ENCODE measurements around the gene STOX2.
A peak's percentile ranks its signal among the peaks of the same experiment; 100 is the strongest.

The STOX2 gene, protein sequence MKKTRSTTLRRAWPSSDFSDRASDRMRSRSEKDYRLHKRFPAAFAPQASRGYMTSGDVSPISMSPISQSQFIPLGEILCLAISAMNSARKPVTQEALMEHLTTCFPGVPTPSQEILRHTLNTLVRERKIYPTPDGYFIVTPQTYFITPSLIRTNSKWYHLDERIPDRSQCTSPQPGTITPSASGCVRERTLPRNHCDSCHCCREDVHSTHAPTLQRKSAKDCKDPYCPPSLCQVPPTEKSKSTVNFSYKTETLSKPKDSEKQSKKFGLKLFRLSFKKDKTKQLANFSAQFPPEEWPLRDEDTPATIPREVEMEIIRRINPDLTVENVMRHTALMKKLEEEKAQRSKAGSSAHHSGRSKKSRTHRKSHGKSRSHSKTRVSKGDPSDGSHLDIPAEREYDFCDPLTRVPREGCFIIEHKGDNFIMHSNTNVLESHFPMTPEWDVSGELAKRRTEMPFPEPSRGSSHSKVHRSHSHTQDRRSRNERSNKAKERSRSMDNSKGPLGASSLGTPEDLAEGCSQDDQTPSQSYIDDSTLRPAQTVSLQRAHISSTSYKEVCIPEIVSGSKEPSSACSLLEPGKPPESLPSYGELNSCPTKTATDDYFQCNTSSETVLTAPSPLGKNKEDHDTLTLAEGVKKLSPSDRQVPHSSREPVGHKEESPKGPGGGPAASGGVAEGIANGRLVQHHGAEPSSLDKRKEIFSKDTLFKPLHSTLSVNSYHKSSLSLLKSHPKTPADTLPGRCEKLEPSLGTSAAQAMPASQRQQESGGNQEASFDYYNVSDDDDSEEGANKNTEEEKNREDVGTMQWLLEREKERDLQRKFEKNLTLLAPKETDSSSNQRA (N-terminal part only)

DNA sequence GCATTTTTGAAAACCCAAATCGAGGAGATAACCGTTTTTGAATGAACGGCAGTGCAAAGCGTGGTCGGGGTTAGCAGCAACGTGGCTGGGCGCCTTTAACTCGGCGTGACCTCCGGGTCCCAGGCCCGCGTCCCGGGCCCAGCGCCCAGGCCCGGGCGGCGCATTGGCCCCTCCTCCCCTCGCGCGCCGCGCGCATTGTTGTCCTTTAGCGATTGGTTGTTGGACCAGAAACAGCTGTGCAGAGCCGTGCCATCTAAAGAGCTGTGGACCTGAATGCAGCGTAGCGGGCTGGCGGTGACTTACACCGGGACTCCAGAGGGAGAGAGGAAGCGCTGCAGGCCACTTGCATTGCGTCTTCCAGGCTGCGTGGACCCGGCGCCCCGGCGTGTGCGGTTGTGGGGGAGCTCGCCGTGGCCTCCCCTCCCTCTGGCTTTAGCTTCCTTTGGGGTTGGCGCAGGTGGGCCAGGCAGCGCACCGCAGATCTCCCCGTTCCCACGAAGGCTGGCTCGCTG lies at the start of gene STOX2:
TSS of gene STOX2 (plus strand) at position 227 of the 512 bp plus-strand sequence. CDS start 1,484 bp downstream, outside the sequence.
- peak in 55 of 56 donors; percentile 38 to 87 (median 77) for DNase-seq

DNA sequence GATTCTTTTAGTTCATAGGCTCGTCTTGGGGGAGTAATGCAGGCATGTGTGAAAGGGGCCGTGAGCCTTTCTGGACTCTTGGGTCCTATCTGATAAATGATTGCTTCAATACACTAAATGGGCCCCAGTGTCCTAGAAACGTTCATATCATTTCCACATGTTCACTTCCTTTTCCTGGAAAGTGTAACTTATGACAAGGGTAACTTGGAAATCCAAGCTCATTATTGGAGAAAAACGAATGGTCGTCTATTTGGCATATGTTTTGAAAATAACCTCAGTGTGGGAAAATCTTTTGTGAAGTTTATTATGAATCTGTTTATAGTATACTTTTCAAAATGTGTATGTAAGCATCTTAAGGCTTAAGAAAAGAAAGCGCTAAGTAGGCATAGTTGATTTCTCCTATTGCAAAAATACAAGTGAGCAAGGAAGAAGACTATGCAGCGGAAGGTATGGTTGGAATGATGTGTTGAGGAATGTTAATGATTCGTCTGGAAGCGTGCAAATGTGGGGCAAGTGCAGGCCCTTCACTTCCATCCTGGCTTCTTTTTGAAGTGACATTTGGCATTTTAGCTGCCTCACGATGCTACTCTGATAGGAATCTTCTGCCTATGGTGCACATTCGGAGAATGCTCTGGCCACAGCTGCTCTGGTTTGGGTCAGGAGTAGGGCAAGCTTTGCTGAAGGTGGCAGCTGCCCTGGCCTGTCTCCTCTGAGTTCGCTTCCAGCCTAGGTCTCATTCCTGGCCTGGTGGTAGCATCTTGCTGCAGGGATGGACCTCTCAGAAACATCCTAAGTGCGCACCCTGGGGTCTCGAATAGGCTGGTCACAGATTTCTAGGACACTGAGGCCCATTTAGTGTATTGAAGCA lies 49.5 kb upstream of the STOX2 start:
- DNase-seq: no peak

DNA sequence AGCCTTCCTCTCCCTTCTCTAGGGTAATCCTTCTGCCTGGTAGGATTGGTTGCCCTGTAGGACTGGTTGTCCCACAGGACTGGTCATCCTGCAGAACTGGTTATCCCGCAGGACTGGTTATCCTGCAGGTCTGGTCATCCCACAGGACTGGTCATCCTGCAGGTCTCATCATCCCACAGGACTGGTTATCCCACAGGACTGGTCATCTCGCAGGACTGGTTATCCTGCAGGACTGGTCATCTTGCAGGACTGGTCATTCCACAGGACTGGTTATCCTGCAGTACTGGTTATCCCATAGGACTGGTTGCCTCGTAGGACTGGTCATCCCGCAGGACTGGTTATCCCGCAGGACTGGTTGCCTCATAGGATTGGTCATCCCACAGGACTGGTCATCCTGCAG lies 48.1 kb upstream of the STOX2 start:
- no peak for DNase-seq

DNA sequence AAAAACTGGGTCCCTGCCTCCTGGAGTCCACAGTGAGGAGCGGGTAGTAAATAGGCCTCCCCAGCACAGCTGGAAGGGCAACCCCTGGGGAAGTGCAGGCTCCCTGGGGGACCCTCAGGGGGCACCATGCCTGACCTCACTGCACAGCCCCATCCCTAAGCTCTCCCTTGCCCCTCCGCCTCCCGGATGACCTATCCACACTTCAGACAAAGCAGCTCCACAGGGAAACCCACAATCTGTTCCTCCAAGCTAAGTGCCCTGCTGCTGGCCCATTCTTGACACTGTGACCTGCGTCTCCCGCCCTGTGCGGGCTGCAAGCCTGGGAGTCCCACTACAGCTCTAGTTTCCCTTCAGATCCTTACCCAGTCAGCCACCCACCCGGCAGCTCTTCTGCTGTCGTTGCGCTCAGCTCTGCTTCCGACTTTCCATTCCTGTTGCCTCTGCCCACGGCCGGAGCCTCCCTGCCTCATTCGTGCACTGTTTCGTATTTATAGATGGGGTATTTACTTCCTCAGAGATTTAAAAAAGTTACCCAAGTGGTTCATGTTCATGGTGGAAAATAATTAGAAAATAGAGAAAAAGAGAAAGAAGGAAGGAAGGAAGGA lies 47.0 kb upstream of the STOX2 start:
- no peak for DNase-seq

DNA sequence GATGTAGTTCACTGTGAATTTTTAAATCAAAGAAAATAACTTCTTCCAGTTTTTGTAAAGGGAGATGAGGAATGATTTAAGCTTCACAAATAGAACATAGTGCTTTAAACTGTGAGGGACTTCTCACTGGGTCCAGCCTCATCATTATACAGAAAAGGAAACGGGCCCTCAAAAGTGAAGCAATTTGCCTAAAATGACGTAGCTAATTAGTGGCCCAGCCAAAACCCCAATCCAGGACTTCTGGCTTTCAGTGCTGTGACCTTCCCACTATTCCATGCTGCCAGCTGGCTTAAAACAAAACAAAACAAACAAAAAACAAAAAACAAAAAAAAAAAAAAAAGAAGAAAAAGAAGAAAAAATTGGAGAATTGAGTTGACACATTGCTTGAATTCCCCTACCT lies 45.0 kb upstream of the STOX2 start:
- peak in 2 of 56 donors; percentile 2 to 17 for DNase-seq

DNA sequence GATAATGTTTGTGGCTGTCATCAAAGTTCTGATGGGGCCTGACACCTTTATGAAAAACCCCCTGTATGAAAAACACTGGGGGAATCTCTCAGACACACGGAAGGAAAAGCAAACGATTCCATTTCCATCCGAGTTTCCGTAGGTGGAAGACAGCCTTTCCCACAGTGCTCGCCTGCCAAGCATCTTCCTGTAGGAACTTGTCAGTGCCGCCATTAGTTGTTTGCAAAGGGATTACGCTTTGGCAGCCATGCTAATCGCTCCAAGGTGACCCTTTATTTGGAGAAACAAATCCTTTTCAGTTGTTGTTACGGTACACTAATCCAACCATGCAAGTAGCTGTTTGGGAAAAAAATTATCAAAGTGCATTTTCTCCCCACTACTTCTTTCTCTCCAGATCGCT lies 44.4 kb upstream of the STOX2 start:
- peak in 9 of 56 donors; percentile 8 to 36 (median 21) for DNase-seq

DNA sequence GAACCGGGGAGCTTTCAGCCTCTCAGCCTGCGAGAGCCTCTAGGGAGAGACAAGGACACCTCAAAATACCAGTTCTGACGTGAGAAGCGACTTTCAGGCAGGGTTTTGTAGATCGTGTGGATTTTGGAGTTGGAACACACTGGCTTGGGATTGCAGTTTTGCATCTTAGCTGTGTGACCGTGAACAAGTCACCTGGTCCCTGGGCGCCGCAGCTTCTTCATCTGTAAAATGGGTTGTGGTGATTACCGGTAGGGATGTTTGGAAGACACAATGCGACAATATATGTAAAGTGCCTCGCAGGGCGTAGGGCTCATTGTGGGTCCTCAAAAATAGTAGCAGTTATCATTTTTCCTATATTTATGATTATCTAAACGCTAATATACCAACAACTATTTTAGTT lies 43.7 kb upstream of the STOX2 start:
- no peak for DNase-seq

DNA sequence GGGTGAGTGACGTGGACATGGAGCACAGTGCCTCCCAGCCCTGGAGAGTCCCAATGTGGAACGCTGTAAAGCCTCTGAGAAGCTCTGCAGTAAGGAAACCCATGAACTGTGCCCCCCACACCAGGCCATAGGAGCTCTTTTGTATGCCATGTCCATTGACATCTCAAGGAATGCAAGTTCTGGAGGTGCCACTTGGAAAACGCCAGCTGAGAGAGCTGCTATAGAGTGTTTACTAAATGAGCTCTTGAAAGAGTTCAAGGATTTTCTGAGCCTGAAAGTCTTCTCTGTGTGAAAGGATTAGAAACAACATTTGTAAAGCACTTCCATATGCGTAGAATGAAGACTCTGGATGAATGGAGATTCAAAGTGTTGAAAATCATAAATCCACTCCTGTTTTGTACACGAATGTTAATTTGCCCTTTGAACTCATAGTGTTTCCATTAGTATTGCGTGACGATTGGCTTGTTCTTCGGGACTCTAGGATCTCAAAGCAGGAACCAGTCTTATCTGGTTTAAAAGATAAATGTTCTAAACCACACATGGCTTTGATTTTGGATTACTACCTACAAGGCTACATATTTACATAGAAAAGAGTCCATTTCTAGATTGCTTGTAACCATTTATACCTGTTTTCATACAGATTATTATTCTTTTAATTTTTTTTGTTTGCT lies 41.8 kb upstream of the STOX2 start:
- no peak for DNase-seq

DNA sequence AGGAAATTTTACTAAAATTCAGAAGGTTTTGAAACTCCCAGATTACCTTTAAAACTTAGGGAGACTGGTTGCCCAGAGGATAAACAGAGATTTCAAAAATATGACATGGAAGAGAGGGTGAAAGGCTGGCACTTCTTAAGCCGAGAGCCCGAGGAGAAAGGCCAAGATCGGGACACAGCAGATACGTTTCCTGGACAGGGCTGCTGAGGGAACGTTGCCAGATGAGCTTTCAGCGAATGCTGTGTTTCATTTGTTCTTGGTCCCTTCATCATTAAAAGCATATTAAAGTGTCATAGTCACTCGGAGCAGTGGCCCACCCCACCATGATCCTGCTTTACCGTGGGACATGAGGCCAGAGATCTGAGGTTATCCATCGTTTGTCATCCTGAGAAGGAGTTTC lies 37.9 kb upstream of the STOX2 start:
- no peak for DNase-seq

DNA sequence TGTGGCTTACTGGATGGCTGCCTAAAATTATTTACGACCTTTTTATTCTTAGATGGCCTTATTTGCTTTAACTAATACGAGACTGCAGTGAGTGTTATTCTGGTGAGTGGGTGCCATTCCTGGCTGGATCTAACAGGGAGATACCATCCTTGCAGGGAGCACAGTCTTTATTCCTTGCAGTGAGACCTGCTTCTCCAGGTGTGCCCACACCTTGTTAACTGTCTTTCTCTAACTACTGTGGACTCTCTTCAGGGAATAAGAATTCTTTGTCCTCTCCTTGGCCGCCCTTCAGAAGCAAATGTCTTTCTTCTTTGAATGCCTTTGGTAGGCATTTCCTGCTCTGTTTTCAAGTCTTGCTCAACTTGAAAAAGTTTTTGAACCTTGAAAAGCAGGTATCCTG lies 34.1 kb upstream of the STOX2 start:
- no peak for DNase-seq

DNA sequence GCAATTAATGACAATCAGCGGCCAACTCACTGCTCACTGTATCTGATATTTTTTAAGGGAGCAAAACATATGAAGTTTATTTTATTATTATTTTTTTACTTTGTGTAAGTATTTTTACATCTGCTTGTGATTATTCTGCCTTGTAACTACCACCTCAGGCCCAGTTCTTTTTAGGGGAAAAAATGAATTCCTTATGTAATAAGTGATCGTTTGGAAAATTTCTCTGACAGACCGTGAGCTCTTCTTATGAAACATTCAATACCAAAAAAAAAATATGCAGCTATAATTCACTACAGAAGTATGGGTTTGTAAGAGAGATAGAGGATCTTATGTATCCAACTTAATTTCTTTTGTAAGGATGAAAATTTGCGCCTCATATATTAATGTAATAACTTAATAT lies 33.5 kb upstream of the STOX2 start:
- DNase-seq: no peak

DNA sequence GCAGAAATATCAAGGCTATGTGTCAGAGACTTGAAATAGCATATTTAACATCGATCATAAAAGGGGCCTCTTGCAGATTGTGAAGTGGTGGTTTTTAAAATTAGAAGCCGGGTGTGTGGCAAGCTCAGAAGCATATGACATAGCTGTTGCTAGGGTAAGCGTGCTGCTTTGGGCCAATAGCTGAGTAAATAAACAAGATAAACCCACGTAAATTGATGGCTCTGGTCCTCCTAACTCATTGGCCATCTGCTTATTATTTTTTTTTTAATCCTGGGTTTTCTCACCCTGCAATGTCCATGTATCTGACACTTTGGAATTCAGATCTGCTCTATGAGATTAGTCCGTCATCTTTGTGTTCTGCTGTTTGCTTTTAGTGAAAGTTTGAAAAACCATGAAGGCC lies 32.6 kb upstream of the STOX2 start:
- DNase-seq: peak in 6 of 56 donors; percentile 8 to 39 (median 17)

DNA sequence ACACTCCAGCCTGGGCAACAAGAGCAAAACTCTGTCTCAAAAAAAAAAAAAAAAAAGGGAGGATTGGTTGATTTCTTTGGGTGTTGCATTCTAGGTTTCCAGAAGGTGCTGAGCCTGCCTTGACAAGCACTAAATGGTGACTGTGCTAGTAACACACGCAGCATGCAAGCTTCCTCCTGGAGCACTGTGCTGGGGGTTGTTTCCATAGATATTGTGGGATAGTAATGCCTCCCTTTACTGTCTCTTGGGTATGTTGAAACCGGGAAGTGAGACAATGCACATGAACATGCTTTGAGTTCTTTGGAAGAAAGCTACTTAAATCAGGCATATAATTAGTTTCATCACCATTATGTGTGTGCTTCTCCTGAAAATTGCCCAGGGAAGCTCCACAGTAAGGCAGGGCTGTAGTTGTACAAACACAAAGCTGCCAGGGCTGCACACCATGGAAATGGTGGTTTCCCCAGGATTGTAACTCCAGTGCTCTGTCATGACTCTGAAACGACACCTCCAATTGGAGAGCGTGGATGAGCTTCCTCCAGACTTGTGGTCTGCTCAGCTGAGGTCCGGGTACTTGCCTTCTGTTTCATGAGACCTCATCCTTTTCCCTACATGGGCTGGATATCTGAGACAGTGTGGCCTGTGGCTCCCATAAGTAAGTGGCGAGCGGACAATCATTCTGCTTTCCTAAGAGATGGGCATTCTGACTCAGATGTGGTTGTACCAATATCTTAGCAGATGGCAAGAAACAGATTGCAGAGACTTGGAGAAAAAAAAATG lies 31.5 kb upstream of the STOX2 start:
- no peak for DNase-seq

DNA sequence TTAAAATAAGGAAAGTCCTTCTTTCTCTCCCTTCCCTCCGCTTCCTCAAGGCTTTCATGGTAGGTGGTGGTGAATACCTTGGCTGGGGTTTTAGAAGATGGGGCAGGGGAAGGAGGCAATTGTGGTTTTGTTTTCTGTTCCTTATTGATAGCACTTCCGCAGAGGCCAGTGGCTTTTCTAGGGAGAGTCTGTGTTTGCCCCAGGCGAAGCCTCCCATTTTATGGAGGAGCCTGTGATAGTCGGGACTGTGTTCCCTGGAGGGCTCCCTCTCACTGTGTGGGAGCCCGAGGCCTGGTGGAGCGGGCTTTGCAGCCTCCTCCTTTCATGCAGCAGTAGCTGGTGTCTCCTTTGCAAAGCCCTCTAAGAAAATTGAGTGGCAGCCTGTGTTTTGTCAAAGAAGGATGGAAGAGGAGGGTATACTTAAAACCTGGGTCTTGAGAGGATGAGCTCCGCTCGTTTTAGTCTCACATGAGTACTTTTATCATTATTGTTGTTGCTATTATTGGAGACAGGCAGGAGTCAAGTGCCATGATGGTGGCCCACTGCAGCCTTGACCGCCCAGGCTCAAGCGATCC lies 29.8 kb upstream of the STOX2 start:
- no peak for DNase-seq

DNA sequence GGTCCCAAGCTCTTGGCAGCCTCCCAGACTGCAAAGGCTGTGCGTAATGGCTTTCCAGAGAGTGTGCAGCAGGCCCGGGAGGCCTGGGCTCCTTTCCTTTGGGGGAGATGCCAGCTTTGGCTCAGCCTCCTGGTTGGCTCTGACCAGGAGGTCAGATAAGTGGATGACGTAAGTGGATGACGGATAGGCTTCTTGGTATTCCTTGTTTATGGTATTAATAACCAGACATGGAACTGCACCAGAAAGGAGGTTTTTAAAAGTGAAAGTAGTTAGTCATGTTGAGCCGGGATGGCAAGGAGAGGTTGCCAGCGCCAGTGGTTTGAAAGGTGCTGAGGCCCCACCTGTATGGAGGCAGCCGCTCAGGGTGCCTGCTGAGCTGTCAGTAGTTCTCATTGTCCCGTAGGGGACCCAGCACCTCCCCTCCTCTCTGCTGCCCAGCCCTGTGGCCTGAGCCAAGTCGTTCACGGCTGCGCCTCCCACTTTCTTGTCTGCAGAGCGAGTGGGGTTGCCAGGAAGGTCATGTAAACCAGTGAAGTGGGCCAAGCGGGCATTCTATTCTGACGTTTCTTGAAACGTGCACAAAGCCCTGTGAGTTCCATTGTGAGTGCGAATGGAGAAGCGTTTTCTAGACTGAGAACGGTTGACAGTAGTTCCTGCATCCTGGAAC lies 28.7 kb upstream of the STOX2 start:
- peak in 39 of 56 donors; percentile 5 to 87 (median 27) for DNase-seq

DNA sequence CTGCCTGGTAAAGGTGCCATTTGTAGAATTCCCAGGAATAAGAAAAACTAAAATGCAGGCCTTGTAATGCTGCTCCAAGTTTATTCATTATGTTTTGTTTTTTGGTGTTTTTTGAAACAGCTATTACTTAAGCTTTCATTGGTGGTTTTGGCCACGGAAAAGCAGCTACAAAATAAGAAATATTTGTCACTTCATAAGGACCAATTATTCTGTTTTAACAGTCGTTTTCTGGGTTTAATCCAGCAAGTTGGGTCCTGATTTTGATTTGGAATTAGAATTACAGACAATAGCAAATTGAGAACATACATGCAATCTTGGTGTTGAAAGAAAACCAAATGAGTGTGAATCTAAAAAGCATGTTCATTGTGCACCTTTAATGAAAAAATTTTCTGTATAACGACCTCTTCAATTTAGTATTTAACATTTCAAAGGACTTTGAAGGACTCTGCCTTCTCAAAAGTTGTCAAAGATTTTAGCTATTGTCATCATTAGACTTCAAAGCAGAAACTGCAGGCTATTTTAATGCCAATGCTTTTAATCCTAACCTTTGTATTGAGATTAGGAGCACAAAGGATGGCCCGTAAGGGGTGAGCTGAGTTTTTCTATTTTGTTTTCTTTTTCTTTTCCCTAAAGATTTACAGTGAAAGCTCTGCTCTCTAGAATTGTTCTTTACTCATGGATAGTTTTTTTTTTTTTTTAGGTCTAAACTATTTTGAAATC lies 26.7 kb upstream of the STOX2 start:
- no peak for DNase-seq

DNA sequence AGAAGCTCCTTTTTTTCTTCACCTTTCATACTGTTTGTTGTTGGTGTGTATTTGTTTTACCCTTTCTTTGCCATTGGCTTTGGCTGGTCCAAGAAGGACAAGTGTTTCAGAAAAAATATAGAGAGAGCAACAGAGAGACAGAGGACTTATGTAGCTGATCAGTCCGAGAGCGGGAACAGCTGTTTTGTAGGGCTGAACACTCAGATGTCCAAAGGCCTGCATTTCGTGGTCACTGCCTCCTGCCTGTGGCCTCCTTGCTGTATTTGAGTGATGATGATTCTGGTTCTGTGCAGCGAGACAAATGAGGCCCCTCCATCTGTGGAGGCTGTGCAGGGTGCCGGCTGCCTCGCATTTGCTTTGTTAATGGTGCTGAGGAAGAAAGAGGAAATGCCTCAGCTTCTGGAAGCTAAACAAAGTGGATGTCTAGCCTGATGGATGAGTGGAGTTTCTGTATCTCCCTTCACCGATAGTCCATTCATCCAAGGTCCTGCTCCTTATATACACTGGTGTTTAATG lies 19.8 kb upstream of the STOX2 start:
- no peak for DNase-seq

DNA sequence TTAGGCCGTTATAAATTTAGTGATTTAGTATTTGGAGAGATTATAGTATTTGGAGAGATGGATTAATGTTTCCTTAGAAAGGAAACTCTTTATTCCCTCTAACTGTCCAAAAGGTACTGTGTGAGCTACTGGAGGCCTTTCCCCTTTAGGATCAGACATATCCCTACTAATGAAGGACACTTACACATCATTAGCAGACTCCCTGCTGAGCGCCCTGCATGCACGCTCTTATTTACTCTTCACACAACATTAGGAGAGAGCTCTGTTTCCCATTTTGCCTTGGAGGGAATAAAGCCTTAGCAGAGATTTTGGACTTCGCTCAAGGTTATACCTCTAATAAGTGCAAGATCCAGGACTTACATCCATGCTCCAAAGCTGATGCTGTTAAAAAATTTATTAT lies 17.8 kb upstream of the STOX2 start:
- no peak for DNase-seq

All from amygdala (tissue), 56 donors.